ENCODE data around the gene SARS1. TPM values are rescaled to one million over a fixed set of nuclear protein-coding genes. Genes with fewer than 3 reads are reported as not detected.
"Not testable (repeated sequence)": the region's sequence is repeated elsewhere in the genome, so short reads cannot be mapped to it uniquely, and the experiment has no call there.

SARS1 gene
- polyA plus RNA-seq, 1 experiment, result 301 TPM

DNA sequence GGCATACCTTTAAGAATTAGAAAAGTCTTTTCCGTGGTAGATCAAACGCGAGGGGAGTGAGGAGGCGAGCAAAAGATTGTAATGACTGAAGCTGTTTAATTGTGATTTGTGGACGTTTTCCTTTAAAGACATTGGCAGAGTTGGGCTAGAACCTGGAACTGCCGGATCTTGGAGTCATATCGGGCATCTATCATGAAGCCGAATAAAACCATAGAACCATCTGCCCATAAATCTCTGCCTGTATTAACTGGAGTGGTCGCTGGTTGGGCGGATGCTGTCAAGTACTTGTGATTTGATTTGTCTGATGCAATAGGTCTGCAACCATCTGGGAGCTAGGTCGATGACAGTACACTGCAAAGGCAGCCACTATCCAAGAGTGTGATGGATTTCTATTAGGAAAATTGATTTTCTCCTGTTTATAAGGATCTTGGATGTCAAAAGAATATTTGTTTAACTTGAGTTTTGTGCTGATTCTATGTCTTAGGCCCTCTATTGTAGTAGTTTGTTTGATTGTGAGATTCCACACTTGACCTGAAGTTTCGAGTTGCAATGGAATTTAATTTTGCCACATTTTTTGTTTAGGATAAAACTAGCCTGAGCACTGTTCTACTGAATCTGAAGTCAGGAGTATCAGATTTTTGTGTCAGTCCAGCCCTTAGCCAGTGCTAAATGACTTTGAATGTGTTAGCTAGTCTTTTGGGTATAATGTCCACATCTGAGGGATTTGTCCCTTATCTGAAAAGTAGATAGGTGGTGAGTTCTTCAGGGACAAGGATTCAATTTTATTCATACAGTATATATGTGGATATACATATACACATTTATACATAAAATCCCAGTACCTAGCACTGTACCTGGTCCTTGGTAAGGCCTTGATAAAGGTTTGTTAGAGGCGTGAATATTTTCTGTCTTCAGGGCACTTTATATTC, 1.2 kb downstream of the SARS1 start:
- CTCF ChIA-PET, result interaction anchor here (1.2 to 6.4 kb wide), 4 partner anchors 13 to 115 kb away, joined by 4 to 30 read pairs (median 5); a partner anchor contains a TSS
- POLR2A ChIA-PET, result interaction anchor here (0.5 to 1.7 kb wide), 10 partner anchors 10 to 115 kb away, joined by 3 to 9 read pairs (median 4); no protein-coding TSS in a partner anchor

DNA sequence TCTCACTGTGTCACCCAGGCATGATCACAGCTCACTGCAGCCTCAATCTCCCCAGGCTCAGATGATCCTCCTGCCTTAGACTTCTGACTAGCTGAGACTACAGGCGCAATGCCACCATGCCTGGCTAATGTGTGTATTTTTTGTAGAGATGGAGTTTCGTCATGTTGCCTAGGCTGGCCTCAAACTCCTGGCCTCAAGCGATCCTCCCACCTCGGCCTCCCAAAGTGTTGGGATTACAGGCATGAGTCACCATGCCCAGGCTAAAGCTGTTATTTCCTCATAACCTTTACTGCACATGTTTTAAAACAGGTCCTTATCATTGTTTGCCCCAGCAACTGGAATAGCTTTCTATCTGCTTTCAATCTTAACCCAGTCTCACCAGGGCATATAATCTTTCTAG, 2.9 kb downstream of the SARS1 start:
- H3K9me3 ChIP-seq (ENCODE audit: control insufficient read depth, insufficient read depth, low read length), result no peaks in the 10 kb centered on the region
- H3K27ac ChIP-seq (ENCODE audit: low read depth, low read length), result no peak overlapping the region
- ChIA-PET POLR2A (interaction anchor here (0.6 kb wide), 1 partner anchor 115 kb away, joined by 9 read pairs; no protein-coding TSS in a partner anchor), CTCF (interaction anchor here (1.0 to 1.6 kb wide), 4 partner anchors 15 to 105 kb away, joined by 3 to 5 read pairs (median 4); a partner anchor contains a TSS)
- DNase-seq (ENCODE audit: low read depth, low spot score), result no peak
- no peaks in the 10 kb centered on the region for H3K27me3 ChIP-seq (ENCODE audit: control insufficient read depth, insufficient read depth, low read length)
- TF ChIP-seq, protein P1, sequence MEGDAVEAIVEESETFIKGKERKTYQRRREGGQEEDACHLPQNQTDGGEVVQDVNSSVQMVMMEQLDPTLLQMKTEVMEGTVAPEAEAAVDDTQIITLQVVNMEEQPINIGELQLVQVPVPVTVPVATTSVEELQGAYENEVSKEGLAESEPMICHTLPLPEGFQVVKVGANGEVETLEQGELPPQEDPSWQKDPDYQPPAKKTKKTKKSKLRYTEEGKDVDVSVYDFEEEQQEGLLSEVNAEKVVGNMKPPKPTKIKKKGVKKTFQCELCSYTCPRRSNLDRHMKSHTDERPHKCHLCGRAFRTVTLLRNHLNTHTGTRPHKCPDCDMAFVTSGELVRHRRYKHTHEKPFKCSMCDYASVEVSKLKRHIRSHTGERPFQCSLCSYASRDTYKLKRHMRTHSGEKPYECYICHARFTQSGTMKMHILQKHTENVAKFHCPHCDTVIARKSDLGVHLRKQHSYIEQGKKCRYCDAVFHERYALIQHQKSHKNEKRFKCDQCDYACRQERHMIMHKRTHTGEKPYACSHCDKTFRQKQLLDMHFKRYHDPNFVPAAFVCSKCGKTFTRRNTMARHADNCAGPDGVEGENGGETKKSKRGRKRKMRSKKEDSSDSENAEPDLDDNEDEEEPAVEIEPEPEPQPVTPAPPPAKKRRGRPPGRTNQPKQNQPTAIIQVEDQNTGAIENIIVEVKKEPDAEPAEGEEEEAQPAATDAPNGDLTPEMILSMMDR (IDR thresholded peaks at IDR 0.05; ENCODE audit: low read depth, low read length), result no peak
- no peak overlapping the region; the same call in 1 of the 2 replicates for H3K4me3 ChIP-seq (ENCODE audit: low read depth, low read length)

More for the DNA sequence above, 1.2 kb downstream of the SARS1 start:
- Histone ChIP-seq H3K9me3 (ENCODE audit: control insufficient read depth, insufficient read depth, low read length) (no peaks in the 10 kb centered on the region), H3K27me3 (ENCODE audit: control insufficient read depth, insufficient read depth, low read length) (no peaks in the 10 kb centered on the region), H3K27ac (ENCODE audit: low read depth, low read length) (peak overlapping the region; percentile 93), H3K4me3 (ENCODE audit: low read depth, low read length) (peak overlapping the region; percentile 98)
- TF ChIP-seq, protein P1 (IDR thresholded peaks at IDR 0.05; ENCODE audit: low read depth, low read length), result no peak
- DNase-seq (ENCODE audit: low read depth, low spot score), result peak; percentile 81

DNA sequence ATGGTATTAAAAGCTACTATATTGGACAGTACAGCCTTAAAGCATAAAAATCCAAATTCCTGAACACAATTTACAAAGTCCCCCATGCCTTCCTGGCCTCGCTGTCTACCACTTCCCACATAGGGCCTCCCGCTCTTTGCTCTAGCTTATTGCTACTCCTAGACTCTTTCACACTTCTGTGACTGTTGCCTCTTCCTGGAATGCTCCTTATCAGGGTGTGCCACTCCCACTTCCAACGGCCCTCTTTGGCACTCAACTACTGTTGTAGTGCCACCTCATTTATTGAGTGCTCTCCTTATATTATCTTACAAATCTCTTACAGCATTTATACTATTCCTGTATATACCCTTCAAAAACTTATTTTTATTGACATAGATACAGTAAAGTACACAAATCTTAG, 4.8 kb downstream of the SARS1 start:
- TF ChIP-seq, protein P1 (IDR thresholded peaks at IDR 0.05; ENCODE audit: low read depth, low read length), result no peak
- CTCF ChIA-PET, result interaction anchor here (0.8 kb wide), 1 partner anchor 21 kb away, joined by 5 read pairs; no protein-coding TSS in a partner anchor
- Histone ChIP-seq H3K9me3 (ENCODE audit: control insufficient read depth, insufficient read depth, low read length) (no peaks in the 10 kb centered on the region), H3K27me3 (ENCODE audit: control insufficient read depth, insufficient read depth, low read length) (no peaks in the 10 kb centered on the region), H3K4me3 (ENCODE audit: low read depth, low read length) (no peak overlapping the region), H3K27ac (ENCODE audit: low read depth, low read length) (no peak overlapping the region)
- DNase-seq (ENCODE audit: low read depth, low spot score), result no peak
- POLR2A ChIA-PET, result no interaction called here

DNA sequence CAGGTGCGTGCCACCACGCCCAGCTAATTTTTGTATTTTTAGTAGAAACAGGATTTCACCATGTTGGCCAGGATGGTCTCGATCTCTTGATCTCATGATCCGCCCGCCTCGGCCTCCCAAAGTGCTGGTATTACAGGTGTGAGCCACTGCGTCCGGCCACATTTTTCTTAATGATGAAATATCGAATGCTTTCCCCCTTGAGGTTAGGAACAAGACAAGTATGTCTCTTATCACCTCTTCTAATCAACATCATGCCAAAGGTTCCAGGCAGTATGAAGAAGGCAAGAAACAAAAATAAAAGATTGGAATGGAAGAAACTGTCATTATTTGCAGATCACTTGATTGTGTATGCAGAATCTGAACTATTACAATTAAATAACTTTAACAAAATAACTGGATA, 7.5 kb downstream of the SARS1 start:
- CTCF ChIA-PET, POLR2A ChIA-PET: not testable (repeated sequence)

DNA sequence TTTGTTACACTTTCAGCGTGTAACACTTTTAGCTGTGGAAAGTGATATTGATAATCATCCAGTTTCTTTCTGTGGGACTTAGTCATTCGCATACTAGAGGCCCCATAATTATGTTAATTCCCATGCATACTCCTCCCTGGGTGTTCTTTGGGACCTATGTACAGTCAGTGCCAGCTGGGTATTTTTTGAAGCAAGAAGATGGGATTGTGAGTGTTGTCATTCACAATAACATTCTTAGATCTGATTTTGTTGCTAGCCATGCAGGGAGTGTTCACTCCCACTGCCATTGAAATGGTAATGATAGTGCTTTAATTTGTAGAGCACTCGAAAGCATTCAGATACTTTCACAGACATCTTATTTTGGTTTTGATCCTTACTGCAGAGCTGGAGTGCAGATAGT, 11.6 kb downstream of the SARS1 start:
- Histone ChIP-seq H3K4me3 (ENCODE audit: low read depth, low read length) (no peak overlapping the region), H3K27me3 (ENCODE audit: control insufficient read depth, insufficient read depth, low read length) (no peaks in the 10 kb centered on the region), H3K27ac (ENCODE audit: low read depth, low read length) (no peak overlapping the region), H3K9me3 (ENCODE audit: control insufficient read depth, insufficient read depth, low read length) (no peaks in the 10 kb centered on the region)
- ChIA-PET CTCF (interaction anchor here (0.6 to 2.0 kb wide), 3 partner anchors 24 to 52 kb away, joined by 3 to 6 read pairs (median 3); no protein-coding TSS in a partner anchor), POLR2A (interaction anchor here (0.9 kb wide), 1 partner anchor 11 kb away, joined by 3 read pairs; no protein-coding TSS in a partner anchor)
- TF ChIP-seq, protein P1 (IDR thresholded peaks at IDR 0.05; ENCODE audit: low read depth, low read length), result no peak
- DNase-seq (ENCODE audit: low read depth, low spot score), result no peak

More for the DNA sequence above, 7.5 kb downstream of the SARS1 start:
- not testable (repeated sequence) for H3K4me3 ChIP-seq (ENCODE audit: low read depth, low read length); H3K27ac ChIP-seq (ENCODE audit: low read depth, low read length); H3K9me3 ChIP-seq (ENCODE audit: control insufficient read depth, insufficient read depth, low read length); DNase-seq (ENCODE audit: low read depth, low spot score); H3K27me3 ChIP-seq (ENCODE audit: control insufficient read depth, insufficient read depth, low read length)
